Stimulated activated CD8-positive, alpha-beta memory T cell treated with anti-CD3 and anti-CD28 coated beads, Interleukin-15, amount 100 ng/mL, for 24 hours (primary cell): ENCODE results near the gene SNAI3.
"Not testable (repeated sequence)": the region's sequence is repeated elsewhere in the genome, so short reads cannot be mapped to it uniquely, and the experiment has no call there.

Experiments
- DNase-seq: peaks from one replicate; pipeline ENCODE4 v3.0.0-alpha.2; 2020; ENCODE audit warnings: low read depth

Gene SNAI3

GRCh38 chr16:88669493-88669892 is 16.8 kb downstream of the SNAI3 start:
- not testable (repeated sequence) for DNase-seq

- DNase-seq, result no peak
These were observed 18.8 kb downstream of the SNAI3 start for GRCh38 chr16:88667461-88667860.

GRCh38 chr16:88665570-88665969 is 20.7 kb downstream of the SNAI3 start:
- no peak for DNase-seq

- DNase-seq, result no peak
These were observed 21.2 kb downstream of the SNAI3 start for GRCh38 chr16:88665148-88665547.

GRCh38 chr16:88662843-88663606 is 23.3 kb downstream of the SNAI3 start, which contains the start of gene MVD:
Gene MVD, minus strand, starts transcription at chr16:88663091. Its CDS starts 11 bp downstream, at chr16:88663080.
- peak; percentile 87 for DNase-seq

GRCh38 chr16:88662222-88662842 is 24.0 kb downstream of the SNAI3 start:
- no peak for DNase-seq

- DNase-seq, result no peak
These were observed 24.8 kb downstream of the SNAI3 start for GRCh38 chr16:88661468-88661867.

- DNase-seq, result no peak
These were observed 27.1 kb downstream of the SNAI3 start for GRCh38 chr16:88659160-88659559.

GRCh38 chr16:88658714-88659113 is 27.6 kb downstream of the SNAI3 start:
- DNase-seq, result no peak

GRCh38 chr16:88657371-88657770 is 28.9 kb downstream of the SNAI3 start:
- DNase-seq, result no peak

- no peak for DNase-seq
These were observed 29.9 kb downstream of the SNAI3 start for GRCh38 chr16:88656291-88656980.

GRCh38 chr16:88655733-88656281 is 30.5 kb downstream of the SNAI3 start:
- DNase-seq, result no peak

GRCh38 chr16:88655053-88655732 is 31.1 kb downstream of the SNAI3 start:
- DNase-seq, result no peak

- DNase-seq, result no peak
These were observed 31.8 kb downstream of the SNAI3 start for GRCh38 chr16:88654363-88655052.

GRCh38 chr16:88653596-88654362 is 32.5 kb downstream of the SNAI3 start:
- no peak for DNase-seq

- no peak for DNase-seq
These were observed 33.2 kb downstream of the SNAI3 start for GRCh38 chr16:88653101-88653500.

GRCh38 chr16:88652762-88653063 is 33.6 kb downstream of the SNAI3 start:
- no peak for DNase-seq

GRCh38 chr16:88651989-88652761 is 34.1 kb downstream of the SNAI3 start:
- no peak for DNase-seq

GRCh38 chr16:88651276-88651988 is 34.9 kb downstream of the SNAI3 start:
- no peak for DNase-seq
